B cell (primary cell): Measurements from ENCODE around the gene ADAP1.

ENCODE experiments used
- CTCF ChIP-seq: fragments of 200-600 bp; IDR thresholded peaks from one replicate; pipeline ENCODE4 v1.8.0; 2022; ENCODE audit warnings: antibody characterized with exemption, mild to moderate bottlenecking
- EZH2 ChIP-seq: IDR thresholded peaks from 2 replicates; pipeline ENCODE4 v1.6.1; 2012; ENCODE audit warnings: borderline replicate concordance, low read depth, mild to moderate bottlenecking, moderate library complexity, low read length; ENCODE audit not compliant: insufficient read depth, poor library complexity, severe bottlenecking

DNA sequence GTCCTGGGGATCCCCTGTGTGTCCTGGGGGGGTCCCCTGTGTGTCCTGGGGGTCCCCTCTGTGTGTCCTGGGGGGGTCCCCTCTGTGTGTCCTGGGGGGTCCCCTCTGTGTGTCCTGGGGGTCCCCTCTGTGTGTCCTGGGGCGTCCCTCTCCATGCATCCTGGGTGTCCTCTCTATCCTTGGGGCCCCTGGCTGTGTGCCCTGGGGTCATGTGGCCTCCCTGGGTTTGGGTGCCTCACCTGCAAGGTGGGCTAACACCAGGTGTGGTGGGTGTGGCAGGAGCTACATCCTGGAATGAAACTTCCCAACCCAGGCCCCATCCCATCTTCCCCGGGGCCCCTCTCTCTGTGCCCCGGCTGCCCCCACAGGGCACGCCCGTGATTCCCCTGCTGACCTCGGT is 33.4 kb upstream of the ADAP1 start:
- no peak for TF ChIP-seq CTCF
- no peak for TF ChIP-seq EZH2
